Neural cell (in vitro differentiated cells): Measurements from ENCODE around the gene FAM3D. TPM values are rescaled to one million over a fixed set of nuclear protein-coding genes. Genes with fewer than 3 reads are reported as not detected.

Source experiments
- H2AFZ ChIP-seq: fragments of 200-600, 300-800 bp; sonication (generic), shearing (Covaris generic); 2 replicates; pipeline ENCODE4 v1.6.0; 2014; ENCODE audit warnings: low read depth, mild to moderate bottlenecking, antibody characterized with exemption, low read length, moderate library complexity
- H3F3A ChIP-seq: fragments of 200-600 bp; shearing (Covaris generic); 2 replicates; pipeline ENCODE4 v1.6.1; 2016; ENCODE audit warnings: mild to moderate bottlenecking, moderate library complexity, mixed read lengths, antibody characterized with exemption, low read length; ENCODE audit not compliant: insufficient read depth, poor library complexity, severe bottlenecking
- H3K27ac ChIP-seq: fragments of 200-600, 300-800 bp; sonication (generic), shearing (Covaris generic); 2 replicates; pipeline ENCODE4 v1.5.1; 2014; ENCODE audit warnings: mild to moderate bottlenecking, low read length, moderate library complexity
- H3K27me3 ChIP-seq: fragments of 300-800, 200-600 bp; sonication (generic), shearing (Covaris generic); 2 replicates; pipeline ENCODE4 v1.6.0; 2014; ENCODE audit warnings: mild to moderate bottlenecking, low read depth, low read length, moderate library complexity; ENCODE audit not compliant: insufficient read depth
- H3K36me3 ChIP-seq: fragments of 300-800, 200-600 bp; sonication (generic), shearing (Covaris generic); 2 replicates; pipeline ENCODE4 v1.5.1; 2014; ENCODE audit warnings: mild to moderate bottlenecking, antibody characterized with exemption, low read length, moderate library complexity; ENCODE audit not compliant: insufficient read depth
- H3K4me2 ChIP-seq: fragments of 300-800, 200-600 bp; sonication (generic), shearing (Covaris generic); 2 replicates; pipeline ENCODE4 v1.6.0; 2014; ENCODE audit warnings: mild to moderate bottlenecking, low read length
- H3K4me3 ChIP-seq: fragments of 300-800, 200-600 bp; sonication (generic), shearing (Covaris generic); 2 replicates; pipeline ENCODE4 v1.5.1; 2014; ENCODE audit warnings: mild to moderate bottlenecking, low read length, moderate library complexity
- H3K79me2 ChIP-seq: fragments of 200-600 bp; shearing (Covaris generic); replicated peaks from 2 replicates; pipeline ENCODE4 v1.6.0; 2014; ENCODE audit warnings: mild to moderate bottlenecking, low read length, moderate library complexity; ENCODE audit not compliant: insufficient read depth
- H3K9ac ChIP-seq: fragments of 300-800, 200-600 bp; sonication (generic), shearing (Covaris generic); 2 replicates; pipeline ENCODE4 v1.6.1; 2016; ENCODE audit warnings: mild to moderate bottlenecking, low read length, mixed read lengths
- H3K9me2 ChIP-seq: fragments of 200-600 bp; shearing (Covaris generic); 2 replicates; pipeline ENCODE4 v1.6.1; 2016; ENCODE audit warnings: mild to moderate bottlenecking, low read length, mixed read lengths; ENCODE audit not compliant: insufficient read depth
- H3K9me3 ChIP-seq: fragments of 200-600, 300-800 bp; sonication (generic), shearing (Covaris generic); 2 replicates; pipeline ENCODE4 v1.6.1; 2016; ENCODE audit warnings: mild to moderate bottlenecking, mixed run types, low read length, moderate library complexity, mixed read lengths
- H4K20me1 ChIP-seq: fragments of 200-600 bp; shearing (Covaris generic); 2 replicates; pipeline ENCODE4 v1.6.1; 2016; ENCODE audit warnings: mild to moderate bottlenecking, mixed run types; ENCODE audit not compliant: insufficient read depth
- CTCF ChIP-seq: fragments of 450-650 bp; IDR thresholded peaks from 2 replicates; pipeline ENCODE4 v1.5.1; 2014; ENCODE audit warnings: antibody characterized with exemption, mild to moderate bottlenecking, moderate library complexity; ENCODE audit not compliant: poor library complexity, severe bottlenecking
- EP300 ChIP-seq: fragments of 450-650 bp; conservative IDR thresholded peaks from 2 replicates; pipeline ENCODE4 v1.6.1; 2014; ENCODE audit warnings: antibody characterized with exemption, mild to moderate bottlenecking, moderate library complexity; ENCODE audit not compliant: poor library complexity, severe bottlenecking
- EZH2 ChIP-seq: fragments of 200-600, 300-800 bp; shearing (Covaris generic), sonication (generic); IDR thresholded peaks from 2 replicates; pipeline ENCODE4 v1.6.1; 2014; ENCODE audit warnings: antibody characterized with exemption, low read length, borderline replicate concordance, mild to moderate bottlenecking; ENCODE audit not compliant: insufficient read depth, poor library complexity, severe bottlenecking
- MXI1 ChIP-seq: fragments of 450-650 bp; conservative IDR thresholded peaks from 2 replicates; pipeline ENCODE4 v1.6.1; 2014; ENCODE audit warnings: antibody characterized with exemption, mild to moderate bottlenecking; ENCODE audit not compliant: poor library complexity, severe bottlenecking
- POLR2AphosphoS5 ChIP-seq: IDR thresholded peaks from 2 replicates; pipeline ENCODE4 v1.6.1; 2012
- RAD21 ChIP-seq: fragments of 450-650 bp; conservative IDR thresholded peaks from 2 replicates; pipeline ENCODE4 v1.6.1; 2014; ENCODE audit warnings: antibody characterized with exemption, mild to moderate bottlenecking, moderate library complexity
- REST ChIP-seq: IDR thresholded peaks from 2 replicates; pipeline ENCODE4 v1.6.1; 2012; ENCODE audit warnings: borderline replicate concordance
- SMC3 ChIP-seq: fragments of 450-650 bp; conservative IDR thresholded peaks from 2 replicates; pipeline ENCODE4 v1.6.1; 2014; ENCODE audit warnings: antibody characterized with exemption, mild to moderate bottlenecking, moderate library complexity; ENCODE audit not compliant: poor library complexity
- TAF1 ChIP-seq: IDR thresholded peaks from 2 replicates; pipeline ENCODE4 v1.6.1; 2012; ENCODE audit warnings: low read depth
- polyA plus RNA-seq: library from polyadenylated mRNA; depleted of rRNA; stranded (reverse); fragments of >200 nt; gene quantifications from 2 replicates; pipeline ENCODE4 v1.2.3, GENCODE V29; 2014

The FAM3D gene
- polyA plus RNA-seq, 1 donor from 2014 or later, result not detected

- H3K4me2 ChIP-seq, result no peak overlapping the region
- TF ChIP-seq TAF1, result no peak
- TF ChIP-seq REST, result no peak
- TF ChIP-seq CTCF, result no peak
- TF ChIP-seq EP300, result no peak
- TF ChIP-seq POLR2AphosphoS5, result no peak
- TF ChIP-seq MXI1, result no peak
- no peak for TF ChIP-seq EZH2
- no peak for TF ChIP-seq SMC3
- no peak for TF ChIP-seq RAD21
- H2AFZ ChIP-seq, result no peak overlapping the region
Observed at GRCh38 chr3:58586776-58587192, 79.8 kb downstream of the FAM3D start.

GRCh38 chr3:58585994-58586393 lies 80.6 kb downstream of the FAM3D start:
- Histone ChIP-seq H3K9ac (no peak overlapping the region), H2AFZ (no peak overlapping the region), H3K4me3 (no peak overlapping the region), H3F3A (peaks cover 4% of the 10 kb centered on the region), H3K36me3 (no peaks in the 10 kb centered on the region), H3K4me2 (no peak overlapping the region), H3K79me2 (no peaks in the 10 kb centered on the region), H3K27ac (no peak overlapping the region), H3K9me2 (no peaks in the 10 kb centered on the region), H3K9me3 (no peaks in the 10 kb centered on the region), H4K20me1 (no peaks in the 10 kb centered on the region), H3K27me3 (peaks cover 27% of the 10 kb centered on the region)
- no peak for TF ChIP-seq SMC3

More at GRCh38 chr3:58586776-58587192, 79.8 kb downstream of the FAM3D start:
- H3K9me2 ChIP-seq, result no peaks in the 10 kb centered on the region
- H3F3A ChIP-seq, result no peaks in the 10 kb centered on the region
- no peaks in the 10 kb centered on the region for H3K79me2 ChIP-seq
- H3K27ac ChIP-seq, result no peak overlapping the region
- H3K4me3 ChIP-seq, result no peak overlapping the region
- H3K9me3 ChIP-seq, result no peaks in the 10 kb centered on the region
- no peaks in the 10 kb centered on the region for H3K36me3 ChIP-seq
- H4K20me1 ChIP-seq, result no peaks in the 10 kb centered on the region
- no peak overlapping the region for H3K9ac ChIP-seq
- peaks cover 27% of the 10 kb centered on the region for H3K27me3 ChIP-seq
